ENCODE data around the gene STMP1. TPM values are rescaled to one million over a fixed set of nuclear protein-coding genes. Genes with fewer than 3 reads are reported as not detected.
A peak's percentile ranks its signal among the peaks of the same experiment; 100 is the strongest.

Gene STMP1
- total RNA-seq, 1 experiment from 2014 or later, result 38.4 TPM

GRCh38 chr7:135697276-135698049 lies 35.1 kb downstream of the STMP1 start:
- Histone ChIP-seq H4K8ac (replicated peaks; ENCODE audit: insufficient read length, low read depth, low read length) (no peak overlapping the region), H4K20me1 (ENCODE audit: control insufficient read depth, insufficient read depth, insufficient read length) (no peaks in the 10 kb centered on the region), H2BK5ac (ENCODE audit: insufficient read length, low read length) (no peak overlapping the region), H3K27me3 (ENCODE audit: insufficient read depth, low read length) (no peaks in the 10 kb centered on the region), H3K23me2 (ENCODE audit: insufficient read length, low read depth, low read length, poor library complexity, severe bottlenecking) (no peaks in the 10 kb centered on the region), H3K14ac (ENCODE audit: insufficient read depth, low read length) (no peak overlapping the region), H3K9ac (ENCODE audit: extremely low read depth, insufficient read length, low read length) (no peak overlapping the region), H3K79me1 (ENCODE audit: insufficient read depth, low read depth, low read length, poor library complexity, severe bottlenecking) (no peaks in the 10 kb centered on the region), H3K27ac (ENCODE audit: insufficient read length, low read depth, low read length) (no peak overlapping the region), H2AK5ac (ENCODE audit: insufficient read length, low read length) (no peak overlapping the region), H3K4me2 (ENCODE audit: insufficient read depth, insufficient read length, low read length) (no peak overlapping the region), H2BK15ac (ENCODE audit: low read depth, low read length) (no peak overlapping the region), H2BK120ac (ENCODE audit: low read depth, low read length, poor library complexity, severe bottlenecking) (no peak overlapping the region), H3T11ph (ENCODE audit: low read length) (no peak overlapping the region), H2AFZ (ENCODE audit: low read length) (no peak overlapping the region), H3K4me1 (ENCODE audit: insufficient read depth, low read length) (no peaks in the 10 kb centered on the region), H3K23ac (ENCODE audit: insufficient read length, low read depth, low read length) (no peak overlapping the region), H4K91ac (ENCODE audit: insufficient read length, low read depth, low read length) (no peak overlapping the region), H3K79me2 (ENCODE audit: insufficient read depth, low read length) (no peaks in the 10 kb centered on the region), H4K5ac (ENCODE audit: insufficient read length, low read depth, low read length) (no peak overlapping the region), H3K9me3 (ENCODE audit: control insufficient read depth, low read depth, low read length) (no peaks in the 10 kb centered on the region), H3K18ac (ENCODE audit: insufficient read length, low read depth, low read length) (no peak overlapping the region), H2BK20ac (ENCODE audit: low read depth, low read length, poor library complexity, severe bottlenecking) (no peak overlapping the region), H3K56ac (ENCODE audit: insufficient read length, low read depth, low read length) (no peak overlapping the region), H3K4ac (ENCODE audit: low read depth, low read length) (no peak overlapping the region), H2BK12ac (ENCODE audit: insufficient read length, low read depth, low read length) (no peak overlapping the region)
- DNase-seq, result no peak
- no peak for TF ChIP-seq CTCF (conservative IDR thresholded peaks at IDR 0.05)
- no peaks in the 10 kb centered on the region for H3K27me3 Mint-ChIP-seq (ENCODE audit: low read depth)
- H3K27ac Mint-ChIP-seq, result peak overlapping the region in 2 of 3 experiments; percentile 32 to 72; a peak in 4 of 7 replicates
- H3K9me3 Mint-ChIP-seq, result no peaks in the 10 kb centered on the region
- no peak overlapping the region for H3K4me3 Mint-ChIP-seq
- peaks cover 8 to 9% of the 10 kb centered on the region in 2 experiments for H3K4me1 Mint-ChIP-seq
- no CpG with 5 or more reads among the region's 8 CpGs for WGBS (ENCODE audit: extremely low coverage, insufficient read length, low lambda C conversion rate)
- H3K36me3 Mint-ChIP-seq (ENCODE audit: insufficient read depth in 1 of 3, low read depth in 3 of 3), result peaks cover 0 to 5% (median 0%) of the 10 kb centered on the region in 3 experiments; a peak in 2 of 7 replicates

Measured in H9 (cell line).